GM18867 (cell line): ENCODE measurements around the gene TTC34.

Source experiments
- ATAC-seq: cut with Tn5 transposase; IDR thresholded peaks from one replicate; pipeline ENCODE4 v1.9.1; 2021; ENCODE audit warnings: mild to moderate bottlenecking, moderate library complexity; ENCODE audit not compliant: unreplicated experiment

TTC34 gene

GRCh38 chr1:2829846-2830615, 28.5 kb upstream of the TTC34 start:
- no peak for ATAC-seq

- ATAC-seq: no peak
These were observed 27.2 kb upstream of the TTC34 start for GRCh38 chr1:2828586-2829250.

- ATAC-seq: no peak
These were observed 25.3 kb upstream of the TTC34 start for GRCh38 chr1:2826736-2827292.

GRCh38 chr1:2826316-2826715, 24.8 kb upstream of the TTC34 start:
- no peak for ATAC-seq

GRCh38 chr1:2825487-2826189, 24.1 kb upstream of the TTC34 start:
- no peak for ATAC-seq

- no peak for ATAC-seq
These were observed 23.5 kb upstream of the TTC34 start for GRCh38 chr1:2824999-2825398.

GRCh38 chr1:2823921-2824610, 22.6 kb upstream of the TTC34 start:
- no peak for ATAC-seq

- no peak for ATAC-seq
These were observed 21.2 kb upstream of the TTC34 start for GRCh38 chr1:2822621-2823145.

- no peak for ATAC-seq
These were observed 20.6 kb upstream of the TTC34 start for GRCh38 chr1:2821966-2822620.

GRCh38 chr1:2821373-2821955, 20.0 kb upstream of the TTC34 start:
- no peak for ATAC-seq

- no peak for ATAC-seq
These were observed 19.4 kb upstream of the TTC34 start for GRCh38 chr1:2820731-2821372.

- no peak for ATAC-seq
These were observed 18.6 kb upstream of the TTC34 start for GRCh38 chr1:2819831-2820730.

- ATAC-seq: no peak
These were observed 17.9 kb upstream of the TTC34 start for GRCh38 chr1:2819429-2819828.

GRCh38 chr1:2817784-2818564, 16.5 kb upstream of the TTC34 start:
- ATAC-seq: no peak

GRCh38 chr1:2816786-2817185, 15.3 kb upstream of the TTC34 start:
- no peak for ATAC-seq

- no peak for ATAC-seq
These were observed 14.1 kb upstream of the TTC34 start for GRCh38 chr1:2815551-2815950.

GRCh38 chr1:2814511-2815075, 13.1 kb upstream of the TTC34 start:
- no peak for ATAC-seq
